NCI-H524 (cell line): ENCODE measurements around the gene VPS29.
"Not testable (repeated sequence)": the region's sequence is repeated elsewhere in the genome, so short reads cannot be mapped to it uniquely, and the experiment has no call there.

Experiments used
- DNase-seq, 2 experiments: peaks; one replicate each; lab custom pipeline; 2025; lab: John Stamatoyannopoulos, UW

VPS29 gene

GRCh38 chr12:110520876-110521712, 19.2 kb upstream of the VPS29 start:
- DNase-seq, result not testable (repeated sequence)

GRCh38 chr12:110518014-110518413, 16.1 kb upstream of the VPS29 start:
- not testable (repeated sequence) for DNase-seq

GRCh38 chr12:110516995-110517394, 15.1 kb upstream of the VPS29 start:
- no peak for DNase-seq

GRCh38 chr12:110514363-110514762, 12.5 kb upstream of the VPS29 start:
- DNase-seq, result no peak

GRCh38 chr12:110513842-110514241, 11.9 kb upstream of the VPS29 start:
- DNase-seq, result no peak

- no peak for DNase-seq
These were observed 6.2 kb upstream of the VPS29 start for GRCh38 chr12:110508071-110508586.

- no peak for DNase-seq
These were observed 3.4 kb upstream of the VPS29 start for GRCh38 chr12:110505332-110505731.

- DNase-seq, result no peak
These were observed 1.5 kb upstream of the VPS29 start for GRCh38 chr12:110503432-110503831.

GRCh38 chr12:110501399-110501751, 536 bp downstream of the VPS29 start:
- DNase-seq, result peak; percentile 22 to 58

- DNase-seq, result no peak
These were observed 2.8 kb downstream of the VPS29 start for GRCh38 chr12:110498984-110499706.

GRCh38 chr12:110475426-110475825, 26.5 kb downstream of the VPS29 start:
- no peak for DNase-seq

GRCh38 chr12:110468214-110469048, 33.5 kb downstream of the VPS29 start, which contains the start of the genes FAM216A and GPN3:
TSS of gene FAM216A (plus strand) at chr12:110468845. CDS start at chr12:110468876, 31 bp downstream.
TSS of gene GPN3 (minus strand) at chr12:110468257. CDS start at chr12:110468203, 54 bp downstream.
- peak; percentile 98 to 99 for DNase-seq

- DNase-seq, result no peak
These were observed 34.1 kb downstream of the VPS29 start for GRCh38 chr12:110467847-110468213.

- no peak for DNase-seq
These were observed 35.1 kb downstream of the VPS29 start for GRCh38 chr12:110466791-110467190.

- not testable (repeated sequence) for DNase-seq
These were observed 36.1 kb downstream of the VPS29 start for GRCh38 chr12:110465765-110466164.

GRCh38 chr12:110465024-110465423, 36.9 kb downstream of the VPS29 start:
- DNase-seq, result no peak

- not testable (repeated sequence) for DNase-seq
These were observed 40.7 kb downstream of the VPS29 start for GRCh38 chr12:110461189-110461588.

GRCh38 chr12:110458756-110459155, 43.2 kb downstream of the VPS29 start:
- no peak for DNase-seq

GRCh38 chr12:110453569-110454296, 48.2 kb downstream of the VPS29 start:
- no peak for DNase-seq

- no peak for DNase-seq
These were observed 50.6 kb downstream of the VPS29 start for GRCh38 chr12:110451263-110451662.

- DNase-seq, result peak; percentile 79 to 90
These were observed 52.0 kb downstream of the VPS29 start, which contains the start of gene ARPC3 for GRCh38 chr12:110449799-110450497. TSS of gene ARPC3 (minus strand) at chr12:110450337. CDS start at chr12:110450260, 77 bp downstream.
